Endodermal cell (in vitro differentiated cells): ENCODE measurements around the gene ROBO1. TPM values are rescaled to one million over a fixed set of nuclear protein-coding genes. Genes with fewer than 3 reads are reported as not detected.

ENCODE experiments used
- DNase-seq: peaks from one replicate; pipeline ENCODE4 v3.0.0-alpha.2; 2017
- H3K27ac ChIP-seq: 2 replicates; pipeline ENCODE4 v1.5.1; 2013; ENCODE audit warnings: mild to moderate bottlenecking, low read depth, low read length, moderate library complexity
- H3K27me3 ChIP-seq: 2 replicates; pipeline ENCODE4 v1.6.1; 2013; ENCODE audit warnings: mild to moderate bottlenecking, low read length, moderate library complexity; ENCODE audit not compliant: insufficient read depth, control insufficient read depth, poor library complexity, severe bottlenecking
- H3K36me3 ChIP-seq: 2 replicates; pipeline ENCODE4 v1.7.0; 2013; ENCODE audit warnings: mild to moderate bottlenecking, low read length, moderate library complexity; ENCODE audit not compliant: control insufficient read depth, insufficient read depth
- H3K4me1 ChIP-seq: one replicate; pipeline ENCODE4 v1.7.0; 2013; ENCODE audit warnings: low read length; ENCODE audit not compliant: control insufficient read depth, insufficient read depth
- H3K4me3 ChIP-seq: 2 replicates; pipeline ENCODE4 v1.5.1; 2013; ENCODE audit warnings: mild to moderate bottlenecking, low read length, moderate library complexity
- H3K9ac ChIP-seq: 2 replicates; pipeline ENCODE4 v1.6.1; 2013; ENCODE audit warnings: mild to moderate bottlenecking, low read length, moderate library complexity; ENCODE audit not compliant: poor library complexity, severe bottlenecking; ENCODE audit errors: extremely low read depth
- H3K9me3 ChIP-seq: 2 replicates; pipeline ENCODE4 v1.6.1; 2013; ENCODE audit warnings: mild to moderate bottlenecking, low read length, moderate library complexity; ENCODE audit not compliant: control insufficient read depth
- H3K27ac Mint-ChIP-seq: 2 replicates; pipeline ENCODE4 v1.8.0; 2020; ENCODE audit warnings: mixed read lengths
- H3K27me3 Mint-ChIP-seq: 2 replicates; pipeline ENCODE4 v1.8.0; 2021; ENCODE audit warnings: mild to moderate bottlenecking, mixed read lengths; ENCODE audit not compliant: insufficient read depth
- H3K36me3 Mint-ChIP-seq: 2 replicates; pipeline ENCODE4 v1.8.0; 2020; ENCODE audit warnings: low read depth, mixed read lengths
- H3K4me1 Mint-ChIP-seq: 2 replicates; pipeline ENCODE4 v1.8.0; 2020; ENCODE audit warnings: mixed read lengths
- H3K4me3 Mint-ChIP-seq: 2 replicates; pipeline ENCODE4 v1.8.0; 2020; ENCODE audit warnings: mild to moderate bottlenecking, moderate library complexity, mixed read lengths
- H3K9me3 Mint-ChIP-seq: 2 replicates; pipeline ENCODE4 v1.8.0; 2020; ENCODE audit warnings: mild to moderate bottlenecking, mixed read lengths
- WGBS, 2 experiments: methylation state at CpG; one replicate each; pipeline versions ENCODE4 v1.1.5 to v1.1.7; 2013; ENCODE audit warnings: missing lambda C conversion rate in 2 of 2, mixed read lengths in 1 of 2; ENCODE audit not compliant: insufficient coverage in 1 of 2, insufficient read length in 1 of 2; 5-methylcytosine and 5-hydroxymethylcytosine counted together
- total RNA-seq, 2 donors: library from RNA; stranded (reverse); fragmentation: NEBNext Ultra II Directional in 1 of 2; extraction: Animal tissue kit (Norgen Biotek cat#: 25700) in 1 of 2; gene quantifications; 2 replicates in 1 of 2; 3 replicates in 1 of 2; pipeline ENCODE4 v1.2.1, GENCODE V29; 2021
- TF ChIP-seq, protein P1 (sequence below): fragments of 200-600 bp; sonication (generic); conservative IDR thresholded peaks from 2 replicates; pipeline ENCODE4 v1.5.0; 2021; ENCODE audit warnings: antibody characterized with exemption, mild to moderate bottlenecking

ROBO1 gene
- total RNA-seq, 2 donors from 2014 or later, result 74.8 to 75.9 TPM

DNA sequence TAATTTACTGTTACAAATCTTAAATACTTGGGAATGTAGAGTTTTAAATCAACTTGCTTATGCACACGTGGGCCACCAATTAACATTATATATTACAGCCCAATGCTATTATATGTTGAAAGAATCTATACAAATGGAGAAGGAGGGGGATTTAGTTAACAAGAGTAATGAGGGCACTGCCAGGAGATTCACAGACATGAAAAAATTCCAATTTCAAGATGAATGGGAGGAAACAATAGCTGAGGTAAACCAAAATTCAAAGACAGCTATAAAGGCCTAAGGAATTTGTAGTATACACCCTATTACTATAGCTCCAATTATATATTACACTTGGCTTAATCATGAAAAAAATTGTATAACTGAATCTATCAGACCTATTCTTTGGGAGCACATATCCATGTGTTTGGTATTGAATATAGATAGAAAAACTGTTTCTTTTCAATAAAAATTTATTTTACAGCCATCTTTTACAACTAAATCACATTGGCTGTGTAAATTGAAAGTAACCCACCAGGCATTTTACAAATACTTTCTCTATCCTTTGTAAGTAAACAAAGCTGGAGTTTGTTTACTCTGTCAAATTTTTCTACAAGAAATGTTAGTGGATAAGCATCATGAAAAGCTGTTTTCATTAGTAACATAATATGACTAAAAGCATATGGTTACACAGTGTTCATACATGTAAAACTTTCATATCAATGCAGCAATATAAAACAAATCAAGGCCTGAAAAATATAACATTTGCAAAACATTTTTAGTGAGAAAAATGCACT, 1045.8 kb downstream of the ROBO1 start:
- Mint-ChIP-seq H3K27me3 (no peaks in the 10 kb centered on the region), H3K36me3 (peaks cover 10% of the 10 kb centered on the region), H3K4me3 (no peak overlapping the region), H3K27ac (no peak overlapping the region), H3K4me1 (peaks cover 18% of the 10 kb centered on the region), H3K9me3 (no peaks in the 10 kb centered on the region)
- no CpG with 5 or more reads among the region's 1 CpG for whole genome bisulfite sequencing, 2 experiments
- Histone ChIP-seq H3K27me3 (no peaks in the 10 kb centered on the region), H3K4me3 (no peak overlapping the region), H3K36me3 (no peaks in the 10 kb centered on the region), H3K27ac (no peak overlapping the region), H3K9me3 (no peaks in the 10 kb centered on the region), H3K4me1 (peaks cover 3% of the 10 kb centered on the region), H3K9ac (no peak overlapping the region)
- TF ChIP-seq, protein P1, sequence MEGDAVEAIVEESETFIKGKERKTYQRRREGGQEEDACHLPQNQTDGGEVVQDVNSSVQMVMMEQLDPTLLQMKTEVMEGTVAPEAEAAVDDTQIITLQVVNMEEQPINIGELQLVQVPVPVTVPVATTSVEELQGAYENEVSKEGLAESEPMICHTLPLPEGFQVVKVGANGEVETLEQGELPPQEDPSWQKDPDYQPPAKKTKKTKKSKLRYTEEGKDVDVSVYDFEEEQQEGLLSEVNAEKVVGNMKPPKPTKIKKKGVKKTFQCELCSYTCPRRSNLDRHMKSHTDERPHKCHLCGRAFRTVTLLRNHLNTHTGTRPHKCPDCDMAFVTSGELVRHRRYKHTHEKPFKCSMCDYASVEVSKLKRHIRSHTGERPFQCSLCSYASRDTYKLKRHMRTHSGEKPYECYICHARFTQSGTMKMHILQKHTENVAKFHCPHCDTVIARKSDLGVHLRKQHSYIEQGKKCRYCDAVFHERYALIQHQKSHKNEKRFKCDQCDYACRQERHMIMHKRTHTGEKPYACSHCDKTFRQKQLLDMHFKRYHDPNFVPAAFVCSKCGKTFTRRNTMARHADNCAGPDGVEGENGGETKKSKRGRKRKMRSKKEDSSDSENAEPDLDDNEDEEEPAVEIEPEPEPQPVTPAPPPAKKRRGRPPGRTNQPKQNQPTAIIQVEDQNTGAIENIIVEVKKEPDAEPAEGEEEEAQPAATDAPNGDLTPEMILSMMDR, result no peak
- no peak for DNase-seq

DNA sequence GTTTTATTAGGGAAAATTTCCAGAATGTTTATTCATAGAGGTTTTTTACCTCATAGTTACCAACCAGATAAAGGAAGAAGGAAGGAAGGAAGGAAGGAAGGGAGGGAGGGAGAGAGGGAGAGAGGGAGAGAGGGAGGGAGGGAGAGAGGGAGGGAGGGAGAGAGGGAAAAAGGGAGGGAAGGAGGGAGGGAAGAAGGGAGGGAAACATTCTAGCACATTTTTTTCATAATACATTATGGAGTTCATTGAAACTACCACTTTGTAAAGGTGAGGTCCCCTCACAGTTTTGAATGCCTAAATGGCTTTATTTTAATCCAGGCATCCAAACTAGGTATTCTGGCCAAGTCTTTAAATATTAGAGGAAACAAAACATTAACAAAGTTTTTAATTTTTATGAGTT, 1049.1 kb downstream of the ROBO1 start:
- H3K4me1 ChIP-seq, result no peaks in the 10 kb centered on the region
- H3K36me3 ChIP-seq, result peaks cover 3% of the 10 kb centered on the region
- no peak overlapping the region for H3K4me3 ChIP-seq
- Mint-ChIP-seq H3K9me3 (no peaks in the 10 kb centered on the region), H3K27ac (no peak overlapping the region), H3K27me3 (no peaks in the 10 kb centered on the region), H3K4me1 (peaks cover 2% of the 10 kb centered on the region), H3K4me3 (no peak overlapping the region), H3K36me3 (peaks cover 25% of the 10 kb centered on the region)
- DNase-seq, result no peak
- no peak overlapping the region for H3K27ac ChIP-seq
- H3K9me3 ChIP-seq, result no peaks in the 10 kb centered on the region
- TF ChIP-seq, protein P1, result no peak
- H3K9ac ChIP-seq, result no peak overlapping the region
- H3K27me3 ChIP-seq, result no peaks in the 10 kb centered on the region

GRCh38 chr3:78717041-78717440, 1050.8 kb downstream of the ROBO1 start:
- Mint-ChIP-seq H3K27me3 (no peaks in the 10 kb centered on the region), H3K4me3 (no peak overlapping the region), H3K27ac (no peak overlapping the region), H3K9me3 (no peaks in the 10 kb centered on the region), H3K4me1 (peaks cover 6% of the 10 kb centered on the region), H3K36me3 (peaks cover 25% of the 10 kb centered on the region)
- Histone ChIP-seq H3K4me1 (no peaks in the 10 kb centered on the region), H3K4me3 (no peak overlapping the region), H3K27ac (no peak overlapping the region), H3K36me3 (peaks cover 3% of the 10 kb centered on the region), H3K9ac (no peak overlapping the region), H3K27me3 (no peaks in the 10 kb centered on the region), H3K9me3 (no peaks in the 10 kb centered on the region)
- 95 to 100% methylated on average over 4 to 5 of the region's 5 CpGs for WGBS, 2 experiments
- TF ChIP-seq, protein P1, result no peak
- no peak for DNase-seq
